Endothelial cell (in vitro differentiated cells): ENCODE data around the gene ZNF574. TPM values are rescaled to one million over a fixed set of nuclear protein-coding genes. Genes with fewer than 3 reads are reported as not detected.

ENCODE experiments used
- DNase-seq: peaks from one replicate; pipeline ENCODE4 v3.0.0; 2021; ENCODE audit warnings: low spot score
- H3K27ac Mint-ChIP-seq: one replicate; pipeline ENCODE4 v1.8.0; 2021; ENCODE audit warnings: mixed read lengths, inconsistent platforms; ENCODE audit not compliant: unreplicated experiment
- H3K27me3 Mint-ChIP-seq: one replicate; pipeline ENCODE4 v1.8.0; 2021; ENCODE audit warnings: mild to moderate bottlenecking, moderate library complexity, mixed read lengths, inconsistent platforms; ENCODE audit not compliant: unreplicated experiment
- H3K36me3 Mint-ChIP-seq: one replicate; pipeline ENCODE4 v1.8.0; 2021; ENCODE audit warnings: mild to moderate bottlenecking, low read depth, mixed read lengths, inconsistent platforms; ENCODE audit not compliant: unreplicated experiment
- H3K4me1 Mint-ChIP-seq: one replicate; pipeline ENCODE4 v1.8.0; 2021; ENCODE audit warnings: mild to moderate bottlenecking, mixed read lengths, inconsistent platforms; ENCODE audit not compliant: unreplicated experiment
- H3K4me3 Mint-ChIP-seq: one replicate; pipeline ENCODE4 v1.8.0; 2021; ENCODE audit warnings: mild to moderate bottlenecking, mixed read lengths, inconsistent platforms; ENCODE audit not compliant: unreplicated experiment
- H3K9me3 Mint-ChIP-seq: one replicate; pipeline ENCODE4 v1.8.0; 2021; ENCODE audit warnings: mixed read lengths, inconsistent platforms; ENCODE audit not compliant: unreplicated experiment
- CTCF ChIP-seq: fragments of 200-600 bp; sonication (generic); IDR thresholded peaks from one replicate; pipeline ENCODE4 v1.5.0; 2021; ENCODE audit warnings: antibody characterized with exemption; ENCODE audit not compliant: unreplicated experiment
- total RNA-seq: library from RNA; stranded (reverse); fragmentation: NEBNext Ultra II Directional; extraction: Animal tissue kit (Norgen Biotek cat#: 25700); gene quantifications from one replicate; pipeline ENCODE4 v1.2.1, GENCODE V29; 2021; ENCODE audit not compliant: unreplicated experiment

The ZNF574 gene
- total RNA-seq, 1 donor from 2014 or later, result 19.7 TPM

- TF ChIP-seq CTCF, result no peak
- peaks cover 36% of the 10 kb centered on the region for H3K36me3 Mint-ChIP-seq
- peaks cover 19% of the 10 kb centered on the region for H3K4me1 Mint-ChIP-seq
- H3K27ac Mint-ChIP-seq, result no peak overlapping the region
- H3K27me3 Mint-ChIP-seq, result peaks cover 20% of the 10 kb centered on the region
- H3K9me3 Mint-ChIP-seq, result no peaks in the 10 kb centered on the region
- H3K4me3 Mint-ChIP-seq, result no peak overlapping the region
- no peak for DNase-seq
These were observed 4.9 kb downstream of the ZNF574 start for GRCh38 chr19:42080764-42081375.

GRCh38 chr19:42081584-42082203, 5.7 kb downstream of the ZNF574 start:
- Mint-ChIP-seq H3K9me3 (no peaks in the 10 kb centered on the region), H3K27ac (no peak overlapping the region), H3K4me1 (peaks cover 16% of the 10 kb centered on the region), H3K27me3 (peaks cover 15% of the 10 kb centered on the region), H3K4me3 (peak overlapping the region; percentile 50), H3K36me3 (peaks cover 36% of the 10 kb centered on the region)
- no peak for DNase-seq
- no peak for TF ChIP-seq CTCF

- H3K4me3 Mint-ChIP-seq, result no peak overlapping the region
- no peak overlapping the region for H3K27ac Mint-ChIP-seq
- peaks cover 8% of the 10 kb centered on the region for H3K27me3 Mint-ChIP-seq
- H3K36me3 Mint-ChIP-seq, result peaks cover 20% of the 10 kb centered on the region
- H3K4me1 Mint-ChIP-seq, result peaks cover 5% of the 10 kb centered on the region
- H3K9me3 Mint-ChIP-seq, result no peaks in the 10 kb centered on the region
- DNase-seq, result no peak
- no peak for TF ChIP-seq CTCF
These were observed 7.6 kb downstream of the ZNF574 start for GRCh38 chr19:42083537-42083936.

GRCh38 chr19:42086188-42086736, 10.3 kb downstream of the ZNF574 start:
- no peaks in the 10 kb centered on the region for H3K9me3 Mint-ChIP-seq
- no peak overlapping the region for H3K27ac Mint-ChIP-seq
- no peak for DNase-seq
- peaks cover 5% of the 10 kb centered on the region for H3K27me3 Mint-ChIP-seq
- peaks cover 8% of the 10 kb centered on the region for H3K36me3 Mint-ChIP-seq
- H3K4me1 Mint-ChIP-seq, result peaks cover 10% of the 10 kb centered on the region
- TF ChIP-seq CTCF, result no peak
- no peak overlapping the region for H3K4me3 Mint-ChIP-seq

- Mint-ChIP-seq H3K27me3 (no peaks in the 10 kb centered on the region), H3K36me3 (peaks cover under 1% of the 10 kb centered on the region), H3K4me1 (peaks cover 10% of the 10 kb centered on the region), H3K4me3 (no peak overlapping the region), H3K27ac (no peak overlapping the region), H3K9me3 (no peaks in the 10 kb centered on the region)
- DNase-seq, result no peak
- TF ChIP-seq CTCF, result no peak
These were observed 11.0 kb downstream of the ZNF574 start for GRCh38 chr19:42086770-42087550.
